Osteoblast (primary cell): ENCODE data around the gene UBE2D2. TPM values are rescaled to one million over a fixed set of nuclear protein-coding genes. Genes with fewer than 3 reads are reported as not detected.

Experiments
- DNase-seq: peaks from one replicate; pipeline ENCODE4 v3.0.0; 2011; ENCODE audit warnings: low spot score, mixed read lengths; ENCODE audit not compliant: insufficient read length; ENCODE audit errors: missing footprints
- H2AFZ ChIP-seq: 2 replicates; pipeline ENCODE4 v1.6.0; 2011; ENCODE audit warnings: mild to moderate bottlenecking, low read length
- H3K27ac ChIP-seq: 2 replicates; pipeline ENCODE4 v1.5.1; 2011; ENCODE audit warnings: mild to moderate bottlenecking, low read depth, low read length, moderate library complexity
- H3K27me3 ChIP-seq: 2 replicates; pipeline ENCODE4 v1.6.0; 2012; ENCODE audit warnings: mild to moderate bottlenecking, control low read depth, inconsistent platforms, low read length, moderate library complexity; ENCODE audit not compliant: insufficient read depth
- H3K36me3 ChIP-seq: 2 replicates; pipeline ENCODE4 v1.5.1; 2011; ENCODE audit warnings: mild to moderate bottlenecking, low read length, control low read depth, moderate library complexity; ENCODE audit not compliant: insufficient read depth
- H3K4me1 ChIP-seq: 2 replicates; pipeline ENCODE4 v1.5.1; 2011; ENCODE audit warnings: mild to moderate bottlenecking, low read length, control low read depth, moderate library complexity; ENCODE audit not compliant: insufficient read depth
- H3K4me2 ChIP-seq: 2 replicates; pipeline ENCODE4 v1.6.0; 2011; ENCODE audit warnings: mild to moderate bottlenecking, low read length; ENCODE audit not compliant: insufficient read depth
- H3K4me3 ChIP-seq: fragments of 200-600 bp; sonication (generic); 3 replicates; pipeline ENCODE4 v1.5.1; 2012; ENCODE audit warnings: mild to moderate bottlenecking, low read length, inconsistent platforms; ENCODE audit not compliant: insufficient read depth
- H3K79me2 ChIP-seq: 2 replicates; pipeline ENCODE4 v1.6.0; 2012; ENCODE audit warnings: mild to moderate bottlenecking, low read length, control low read depth, inconsistent platforms; ENCODE audit not compliant: insufficient read depth
- H3K9me3 ChIP-seq: 2 replicates; pipeline ENCODE4 v1.5.1; 2011; ENCODE audit warnings: low read depth, low read length, control low read depth
- H4K20me1 ChIP-seq: 2 replicates; pipeline ENCODE4 v1.6.0; 2012; ENCODE audit warnings: mild to moderate bottlenecking, low read length, control low read depth; ENCODE audit not compliant: insufficient read depth
- total RNA-seq: library from RNA; depleted of rRNA; stranded (reverse); fragments of >200 nt; gene quantifications from 2 replicates; pipeline ENCODE4 v1.2.3, GENCODE V29; 2012
- TF ChIP-seq, protein P1 (sequence below): IDR thresholded peaks from 2 replicates; pipeline ENCODE4 v1.5.1; 2011; ENCODE audit warnings: mild to moderate bottlenecking, low read depth, low read length, moderate library complexity; ENCODE audit errors: extremely low read depth

The UBE2D2 gene
- total RNA-seq, 1 donor, result 52.8 TPM

DNA sequence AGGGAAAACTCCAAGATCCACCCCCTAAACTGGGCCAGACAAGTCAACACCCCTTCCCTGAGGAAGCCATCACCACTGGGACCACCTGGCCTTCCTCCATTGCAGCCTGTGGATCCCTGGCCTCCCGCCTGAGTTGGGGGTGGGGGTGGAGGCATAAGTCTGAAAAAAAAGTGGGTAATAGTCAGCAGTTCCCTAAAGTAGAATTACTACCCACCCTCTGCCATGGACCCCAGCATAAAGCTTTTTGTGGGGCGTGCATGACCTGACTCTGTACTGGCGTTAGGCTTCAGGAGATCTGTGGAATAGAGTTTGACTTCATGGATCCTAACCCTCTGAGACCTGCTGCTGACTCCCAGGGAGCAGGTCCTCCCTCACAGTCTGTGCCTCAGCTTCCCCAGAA lies 85.0 kb downstream of the UBE2D2 start:
- Histone ChIP-seq H3K27ac (no peak overlapping the region), H2AFZ (no peak overlapping the region), H3K79me2 (peaks cover 37% of the 10 kb centered on the region), H3K36me3 (no peaks in the 10 kb centered on the region), H3K4me2 (no peak overlapping the region), H4K20me1 (peaks cover 7% of the 10 kb centered on the region), H3K4me1 (peaks cover 15% of the 10 kb centered on the region), H3K4me3 (no peak overlapping the region), H3K9me3 (no peaks in the 10 kb centered on the region), H3K27me3 (no peaks in the 10 kb centered on the region)
- no peak for DNase-seq
- TF ChIP-seq, protein P1, sequence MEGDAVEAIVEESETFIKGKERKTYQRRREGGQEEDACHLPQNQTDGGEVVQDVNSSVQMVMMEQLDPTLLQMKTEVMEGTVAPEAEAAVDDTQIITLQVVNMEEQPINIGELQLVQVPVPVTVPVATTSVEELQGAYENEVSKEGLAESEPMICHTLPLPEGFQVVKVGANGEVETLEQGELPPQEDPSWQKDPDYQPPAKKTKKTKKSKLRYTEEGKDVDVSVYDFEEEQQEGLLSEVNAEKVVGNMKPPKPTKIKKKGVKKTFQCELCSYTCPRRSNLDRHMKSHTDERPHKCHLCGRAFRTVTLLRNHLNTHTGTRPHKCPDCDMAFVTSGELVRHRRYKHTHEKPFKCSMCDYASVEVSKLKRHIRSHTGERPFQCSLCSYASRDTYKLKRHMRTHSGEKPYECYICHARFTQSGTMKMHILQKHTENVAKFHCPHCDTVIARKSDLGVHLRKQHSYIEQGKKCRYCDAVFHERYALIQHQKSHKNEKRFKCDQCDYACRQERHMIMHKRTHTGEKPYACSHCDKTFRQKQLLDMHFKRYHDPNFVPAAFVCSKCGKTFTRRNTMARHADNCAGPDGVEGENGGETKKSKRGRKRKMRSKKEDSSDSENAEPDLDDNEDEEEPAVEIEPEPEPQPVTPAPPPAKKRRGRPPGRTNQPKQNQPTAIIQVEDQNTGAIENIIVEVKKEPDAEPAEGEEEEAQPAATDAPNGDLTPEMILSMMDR, result no peak

DNA sequence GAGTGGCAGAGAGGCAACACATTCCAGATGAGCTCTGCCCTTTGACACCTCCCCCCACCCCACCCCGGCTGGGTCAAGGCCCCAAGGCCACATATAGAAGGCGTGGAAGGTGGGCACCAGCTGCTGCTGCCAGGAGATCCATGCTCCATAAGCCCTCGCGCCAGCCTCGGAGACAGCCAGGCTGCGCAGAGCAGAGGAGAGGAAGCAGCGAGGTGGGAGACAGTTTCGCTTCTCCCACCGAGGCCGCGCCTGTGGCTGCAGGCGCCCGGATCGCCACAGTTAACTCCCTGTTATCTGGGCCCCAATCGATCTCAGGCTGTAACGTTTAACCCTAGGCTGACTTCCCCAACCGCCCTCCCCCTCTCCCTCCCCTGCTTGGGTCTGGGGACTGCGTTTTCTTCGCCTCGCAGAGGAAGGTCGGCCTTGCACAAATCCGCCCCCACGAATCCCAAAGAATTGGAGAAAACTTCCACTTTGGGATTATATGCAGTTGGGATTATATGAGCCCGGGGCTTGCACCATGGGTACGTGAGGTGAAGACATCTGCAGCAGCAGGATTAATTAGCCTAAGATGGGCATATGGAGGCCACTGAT lies 85.9 kb downstream of the UBE2D2 start:
- Histone ChIP-seq H3K9me3 (no peaks in the 10 kb centered on the region), H3K4me1 (peaks cover 21% of the 10 kb centered on the region), H2AFZ (no peak overlapping the region), H3K79me2 (peaks cover 46% of the 10 kb centered on the region), H4K20me1 (peaks cover 14% of the 10 kb centered on the region), H3K4me2 (peak overlapping the region; percentile 76), H3K27me3 (no peaks in the 10 kb centered on the region), H3K36me3 (no peaks in the 10 kb centered on the region), H3K4me3 (peak overlapping the region; percentile 93), H3K27ac (no peak overlapping the region)
- TF ChIP-seq, protein P1, result no peak
- DNase-seq, result peak; percentile 67

DNA sequence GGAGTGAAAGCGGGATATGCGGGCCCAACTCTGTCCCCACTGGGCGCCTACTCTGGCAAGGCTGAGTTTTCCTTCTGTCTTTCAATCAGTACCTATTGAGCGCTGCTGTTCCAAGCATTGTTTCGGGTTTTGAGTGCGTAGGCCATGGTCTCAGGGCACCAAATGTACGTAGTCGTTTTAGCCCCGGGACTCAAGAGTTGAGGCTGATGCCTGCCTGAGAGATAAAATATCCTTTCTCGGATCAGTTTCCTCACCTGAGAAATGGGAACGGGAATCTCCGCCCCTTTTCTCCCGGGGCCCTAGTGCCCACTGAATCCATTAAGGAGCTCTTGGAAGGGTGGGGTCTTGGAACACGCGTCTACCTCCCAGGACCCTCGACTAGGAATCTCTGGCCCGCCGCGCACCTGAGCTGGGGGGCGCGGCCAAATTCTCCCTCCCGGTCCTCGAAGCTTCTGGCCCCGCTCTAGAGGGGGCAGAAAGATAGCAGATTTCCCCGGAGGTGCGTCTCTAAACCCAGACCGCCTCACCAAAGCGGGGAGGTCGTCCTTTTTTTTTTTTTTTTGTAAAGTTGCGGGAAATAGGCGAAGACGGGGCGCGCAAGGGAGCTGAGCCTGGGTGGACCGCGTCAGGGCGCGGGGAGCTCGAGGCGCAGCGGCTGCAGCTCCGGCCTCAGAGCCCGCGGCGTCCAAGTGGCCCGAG lies 86.5 kb downstream of the UBE2D2 start:
- H3K4me3 ChIP-seq, result peak overlapping the region; percentile 93
- H3K36me3 ChIP-seq, result no peaks in the 10 kb centered on the region
- peaks cover 52% of the 10 kb centered on the region for H3K79me2 ChIP-seq
- peaks cover 17% of the 10 kb centered on the region for H4K20me1 ChIP-seq
- H3K4me1 ChIP-seq, result peaks cover 22% of the 10 kb centered on the region
- no peaks in the 10 kb centered on the region for H3K27me3 ChIP-seq
- peak overlapping the region; percentile 76 for H3K4me2 ChIP-seq
- peak overlapping the region; percentile 6 for H2AFZ ChIP-seq
- H3K27ac ChIP-seq, result no peak overlapping the region
- TF ChIP-seq, protein P1, result no peak
- H3K9me3 ChIP-seq, result no peaks in the 10 kb centered on the region
- no peak for DNase-seq
